Stimulated activated CD8-positive, alpha-beta memory T cell treated with anti-CD3 and anti-CD28 coated beads, Interleukin-4, amount 100 ng/mL, for 1 hour (primary cell): ENCODE measurements around the gene ZNF428.
"Not testable (repeated sequence)": the region's sequence is repeated elsewhere in the genome, so short reads cannot be mapped to it uniquely, and the experiment has no call there.

Experiments used
- DNase-seq, 2 donors: peaks; one replicate each; pipeline ENCODE4 v3.0.0-alpha.2; 2020; ENCODE audit warnings: low read depth in 2 of 2, low spot score in 1 of 2

Gene ZNF428

GRCh38 chr19:43639519-43640423 lies 20.3 kb upstream of the ZNF428 start, which contains the start of gene CADM4:
Gene CADM4, minus strand, starts transcription at chr19:43639850. Its CDS starts 60 bp downstream, at chr19:43639790.
- DNase-seq, result peak in 1 of 2 donors; percentile 15

- no peak for DNase-seq
Measured at GRCh38 chr19:43638995-43639518, 19.6 kb upstream of the ZNF428 start.

DNA sequence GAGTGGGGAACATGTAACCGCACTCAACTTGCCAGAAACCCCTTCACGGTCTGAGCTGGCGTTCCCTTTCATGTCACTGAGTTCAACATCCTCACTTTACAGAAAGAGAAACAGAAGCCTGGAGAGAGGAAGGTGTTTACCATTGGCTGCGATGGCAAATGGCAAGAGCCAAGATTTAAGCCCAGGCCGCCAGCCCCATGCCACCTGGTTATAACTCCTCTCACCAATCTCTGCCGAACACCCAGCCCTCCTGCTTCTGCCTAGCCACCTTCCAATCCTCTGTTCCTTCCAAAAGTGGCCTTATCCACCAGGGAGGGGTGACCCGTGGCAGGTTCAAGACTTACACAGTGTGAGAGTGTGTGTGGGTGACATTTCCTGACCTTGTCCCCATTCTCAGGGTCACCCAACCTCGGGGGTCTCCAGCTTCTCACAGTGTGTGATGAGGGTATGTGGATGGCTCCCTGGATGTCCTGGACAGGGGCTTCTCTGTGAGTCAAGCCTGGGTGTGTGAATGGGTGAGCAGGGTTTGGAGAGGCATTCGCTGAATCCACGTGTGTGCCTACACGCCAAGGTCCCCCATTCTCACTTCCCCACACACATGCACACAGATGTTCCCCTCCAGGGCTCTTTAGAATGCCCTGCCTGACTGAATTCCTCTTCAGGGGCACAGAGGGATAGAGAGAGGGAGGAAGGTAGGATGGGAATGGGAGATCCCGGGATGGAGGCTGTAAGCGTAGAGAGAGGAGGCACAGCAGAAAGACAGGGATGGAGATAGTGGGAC lies 19.0 kb upstream of the ZNF428 start:
- DNase-seq, result no peak

DNA sequence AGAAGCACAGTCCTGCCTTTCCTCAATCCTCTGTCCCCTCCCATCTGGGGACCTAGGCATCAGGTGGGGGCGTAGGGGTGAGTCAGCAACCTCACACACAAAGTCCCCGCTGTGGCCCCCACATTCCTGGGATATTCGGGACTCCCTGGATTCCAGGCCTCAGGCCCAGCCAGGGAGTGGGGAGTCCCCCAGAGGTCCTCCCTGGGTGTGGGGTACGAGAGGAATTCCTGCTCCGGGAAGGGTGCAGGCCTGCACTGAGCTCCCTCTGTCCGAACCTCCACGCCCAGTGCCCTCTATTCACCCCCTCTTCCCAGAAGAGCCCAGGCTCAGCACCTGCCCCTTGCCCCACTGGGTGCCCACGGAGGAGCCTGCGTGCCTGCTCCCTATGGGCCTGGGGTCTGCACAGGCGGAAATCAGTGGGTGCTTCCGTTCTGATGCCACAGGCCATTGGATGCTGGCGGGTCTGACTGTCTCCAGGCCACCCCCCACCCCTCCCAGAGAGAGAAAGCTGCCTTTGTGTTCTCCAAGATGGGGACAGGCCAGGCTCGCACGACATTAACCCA lies 16.8 kb upstream of the ZNF428 start:
- no peak for DNase-seq

GRCh38 chr19:43635561-43635940 lies 16.1 kb upstream of the ZNF428 start:
- DNase-seq, result not testable (repeated sequence)

DNA sequence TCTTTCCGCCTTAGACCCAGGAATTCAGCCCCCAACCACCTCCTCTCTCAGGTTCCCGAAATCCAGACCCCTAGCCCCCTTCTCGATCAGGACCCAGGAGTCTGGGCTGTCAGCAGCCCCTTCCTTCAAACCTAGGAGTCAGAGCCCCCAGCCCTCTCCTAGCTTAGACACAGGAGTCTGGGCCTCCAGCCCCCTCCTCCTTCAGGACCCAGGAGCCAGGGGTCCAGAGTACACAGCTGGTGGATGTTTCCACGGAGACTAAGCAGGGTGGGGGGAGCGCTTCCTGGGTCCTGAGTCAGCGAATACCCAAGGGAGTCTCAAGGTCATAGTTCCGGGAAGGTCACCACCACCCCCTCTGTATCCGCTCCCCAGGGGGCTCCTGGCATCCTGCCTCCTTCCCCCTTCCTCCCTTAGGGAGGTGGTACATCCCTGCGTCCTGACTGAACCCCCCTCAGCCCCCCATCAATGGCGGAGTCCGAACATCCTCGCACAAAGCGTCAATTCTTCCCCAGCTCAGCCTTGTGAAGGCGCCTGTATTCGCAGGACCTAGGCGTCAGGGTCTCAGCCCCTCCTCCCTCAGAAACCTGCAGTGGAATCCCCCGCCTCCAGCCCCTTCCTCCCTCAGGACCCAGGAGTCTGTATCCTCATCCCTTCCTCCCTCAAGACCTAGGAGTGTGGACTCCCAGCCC lies 15.6 kb upstream of the ZNF428 start:
- DNase-seq, result no peak

- no peak for DNase-seq
Measured at GRCh38 chr19:43634506-43634871, 15.1 kb upstream of the ZNF428 start.

GRCh38 chr19:43634068-43634467 lies 14.6 kb upstream of the ZNF428 start:
- DNase-seq, result no peak

DNA sequence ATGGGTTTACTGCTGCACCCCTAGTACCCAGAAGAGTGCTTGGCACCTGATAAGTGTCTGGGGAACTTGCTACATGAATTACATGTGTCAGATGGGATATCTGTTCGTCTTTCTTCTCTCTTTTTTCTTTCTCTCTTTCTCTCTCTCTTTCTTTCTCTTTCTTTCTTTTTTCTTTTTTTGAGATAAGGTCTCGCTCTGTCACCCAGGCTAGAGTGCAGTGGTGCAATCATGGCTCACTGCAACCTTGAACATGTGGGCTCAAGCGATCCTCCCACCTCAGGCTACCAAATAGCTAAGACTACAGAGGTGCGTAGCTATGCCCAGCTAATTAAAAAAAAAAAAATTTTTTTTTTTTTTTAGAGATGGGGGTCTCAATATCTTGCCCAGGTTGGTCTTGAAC lies 14.1 kb upstream of the ZNF428 start:
- no peak for DNase-seq

GRCh38 chr19:43631491-43631890 lies 12.1 kb upstream of the ZNF428 start:
- DNase-seq, result no peak

- no peak for DNase-seq
Measured at GRCh38 chr19:43628646-43629326, 9.4 kb upstream of the ZNF428 start.

- no peak for DNase-seq
Measured at GRCh38 chr19:43626838-43627237, 7.4 kb upstream of the ZNF428 start.

DNA sequence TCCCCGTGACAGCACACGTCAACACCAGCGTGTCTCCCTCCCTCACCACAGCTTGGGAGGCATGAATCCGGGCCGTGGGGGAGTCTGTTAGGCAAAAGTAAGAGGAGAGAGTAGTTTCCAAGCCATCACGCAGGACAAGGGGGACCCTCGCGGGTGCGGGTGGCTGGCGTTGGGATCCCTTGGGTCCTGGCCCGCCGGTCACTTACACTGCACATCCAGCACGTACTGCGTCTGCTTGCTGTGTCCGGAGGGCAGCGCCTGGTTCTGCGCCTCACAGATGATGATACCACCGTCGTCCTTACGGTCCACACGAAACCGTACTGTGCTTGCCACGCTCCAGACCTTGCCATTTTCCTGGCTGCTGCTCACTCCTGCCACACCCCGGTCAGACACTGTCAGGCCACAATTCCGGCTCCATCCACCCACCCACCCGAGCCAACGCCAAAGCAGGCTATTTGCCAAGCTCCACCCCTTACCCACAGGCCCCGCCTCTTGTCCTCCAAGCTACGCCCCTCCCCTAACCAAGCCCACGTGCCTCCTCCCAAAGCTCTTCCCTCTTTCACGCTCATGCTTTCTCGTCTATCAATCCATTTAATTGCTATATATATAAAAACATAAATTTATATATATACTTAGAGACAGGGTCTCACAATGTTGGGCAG lies 6.6 kb upstream of the ZNF428 start:
- DNase-seq, result no peak

GRCh38 chr19:43624933-43625332 lies 5.5 kb upstream of the ZNF428 start:
- peak; percentile 41 to 63 for DNase-seq

DNA sequence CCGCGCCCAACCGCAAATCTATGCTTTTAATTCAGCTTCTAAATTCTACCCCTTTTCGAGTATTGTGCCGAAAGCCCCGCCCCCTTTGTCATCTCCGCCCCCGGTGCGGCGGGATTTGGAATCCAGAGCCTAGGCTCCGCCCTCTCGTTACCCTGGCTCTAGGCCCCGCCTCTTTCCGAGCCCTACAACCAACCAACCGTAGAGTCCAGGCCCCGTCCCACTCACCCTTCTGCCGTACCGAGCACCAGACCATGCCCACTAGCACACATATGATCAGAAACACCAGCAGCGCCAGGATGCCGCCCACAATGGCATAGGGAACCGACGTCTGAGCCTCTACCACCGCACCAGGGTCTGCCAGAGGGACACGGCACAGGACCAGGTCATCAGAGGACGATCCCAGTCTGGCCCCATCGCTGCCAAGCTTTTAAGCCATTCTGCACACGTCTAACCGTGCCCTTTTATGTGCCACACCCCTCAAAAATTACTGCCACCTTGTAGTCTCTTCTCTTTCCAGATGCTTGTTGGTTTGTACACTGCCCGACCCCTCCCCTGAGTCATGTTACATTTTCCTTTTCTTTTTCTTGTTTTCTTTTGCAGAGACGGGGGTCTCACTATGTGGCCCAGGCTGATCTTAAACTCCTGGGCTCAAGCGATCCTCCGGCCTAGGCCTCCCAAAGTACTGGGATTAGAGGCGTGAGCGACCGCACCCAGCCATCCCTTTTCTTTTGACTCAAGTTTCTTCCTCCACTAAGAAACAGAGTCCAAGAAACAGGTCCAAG lies 4.7 kb upstream of the ZNF428 start:
- no peak for DNase-seq

GRCh38 chr19:43622956-43623355 lies 3.5 kb upstream of the ZNF428 start:
- DNase-seq, result no peak

GRCh38 chr19:43622070-43622469 lies 2.6 kb upstream of the ZNF428 start:
- DNase-seq, result no peak

DNA sequence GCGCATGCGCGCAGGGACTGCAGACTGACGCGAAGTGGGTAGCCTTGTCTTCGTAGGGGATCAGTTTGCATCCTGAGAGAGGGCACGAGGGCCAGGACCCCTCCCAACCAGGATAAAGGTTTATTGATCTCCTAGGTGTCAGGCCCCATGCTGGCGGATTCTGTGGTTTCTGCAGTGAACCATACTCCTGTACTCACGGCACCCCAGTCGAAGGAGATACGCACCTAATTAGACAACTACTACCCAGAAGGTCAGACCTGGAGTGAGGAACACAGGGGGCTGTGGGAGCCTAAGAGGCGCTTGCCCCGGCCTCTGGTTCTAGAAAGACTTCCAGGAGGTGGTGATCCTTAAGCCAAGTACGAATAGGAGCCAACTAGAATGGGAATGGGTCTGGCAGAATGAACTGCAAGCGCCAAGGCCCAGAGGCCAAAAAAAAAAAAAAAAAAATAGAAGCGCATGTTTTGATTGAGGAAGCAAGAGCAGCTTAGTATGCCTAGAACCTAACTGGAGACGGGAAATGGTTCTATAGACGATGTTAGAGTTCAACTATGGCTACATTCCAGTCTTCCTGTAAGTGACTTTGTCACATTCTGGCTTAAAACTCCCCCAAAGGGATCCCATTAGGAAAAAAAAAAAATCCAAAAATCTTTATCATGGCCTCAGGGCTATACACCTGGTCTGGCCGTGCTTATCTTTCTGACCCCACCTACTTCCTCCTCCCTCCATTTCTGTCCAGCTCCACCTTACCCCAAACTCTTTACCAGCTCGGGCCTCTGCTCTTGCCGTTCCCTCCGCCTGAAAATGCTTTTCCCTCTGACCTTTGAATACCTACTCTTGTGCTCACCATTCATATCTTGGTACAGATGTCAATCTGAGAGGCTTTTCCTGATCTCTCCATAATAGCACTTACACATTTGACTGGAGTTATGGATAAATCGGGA lies 902 bp upstream of the ZNF428 start:
- peak; percentile 66 to 71 for DNase-seq
